SU-DHL-6 (cell line): Measurements from ENCODE around the gene TTLL8.

Experiments
- CTCF ChIP-seq: fragments of 200-600 bp; sonication (generic); IDR thresholded peaks from one replicate; pipeline ENCODE4 v1.5.1; 2017; ENCODE audit warnings: antibody characterized with exemption, mild to moderate bottlenecking, low read length, moderate library complexity; ENCODE audit not compliant: insufficient read depth, poor library complexity, severe bottlenecking
- EZH2phosphoT487 ChIP-seq: fragments of 200-600 bp; sonication (generic), shearing (Covaris generic); conservative IDR thresholded peaks from 2 replicates; pipeline ENCODE4 v1.6.1; 2018; ENCODE audit warnings: mild to moderate bottlenecking, antibody characterized with exemption, low read length, moderate library complexity, mixed read lengths

- TF ChIP-seq CTCF (no peak), EZH2phosphoT487 (no peak)
Observed at GRCh38 chr22:50014053-50014501, 44.0 kb downstream of the TTLL8 start.
